ENCODE results near the gene NRK.

NRK gene

DNA sequence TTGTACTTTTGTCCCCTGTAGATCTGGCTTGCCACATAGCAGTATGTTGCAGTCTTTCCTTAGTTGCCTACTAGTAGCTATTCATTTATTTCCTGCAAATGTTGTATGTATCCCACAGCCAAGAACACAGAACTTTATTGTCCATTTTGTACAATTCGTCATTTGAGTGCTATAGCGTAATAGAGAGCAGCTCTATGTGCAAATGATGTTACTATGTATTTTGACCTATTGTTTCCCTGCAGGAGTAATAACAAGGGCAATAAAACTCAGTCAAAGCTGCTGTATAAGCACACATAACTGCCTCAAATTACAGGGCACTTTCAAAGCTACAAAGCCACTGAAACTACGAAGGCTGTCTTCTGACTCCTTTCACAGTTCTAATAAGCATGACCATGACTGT lies 48.1 kb downstream of the NRK start:
- Histone ChIP-seq H3K27ac (ENCODE audit: low read depth, low read length) (no peak overlapping the region), H2BK15ac (replicated peaks; ENCODE audit: low read depth) (no peak overlapping the region), H3K4ac (ENCODE audit: low read depth, low read length) (no peak overlapping the region), H4K8ac (ENCODE audit: low read depth, low read length) (no peak overlapping the region), H3K18ac (ENCODE audit: low read length) (no peak overlapping the region), H3K4me3 (ENCODE audit: low read length) (no peak overlapping the region), H2AK5ac (ENCODE audit: low read length) (no peak overlapping the region), H3K23ac (ENCODE audit: low read length) (no peak overlapping the region), H3K27me3 (ENCODE audit: insufficient read depth, low read length, poor library complexity) (no peaks in the 10 kb centered on the region), H2BK5ac (ENCODE audit: low read length) (no peak overlapping the region), H4K5ac (ENCODE audit: low read length) (no peak overlapping the region), H3K36me3 (ENCODE audit: control insufficient read depth, insufficient read depth, low read length) (no peaks in the 10 kb centered on the region), H3K4me2 (ENCODE audit: low read length) (no peak overlapping the region), H3K4me1 (ENCODE audit: control insufficient read depth, low read depth, low read length) (no peaks in the 10 kb centered on the region), H2BK120ac (ENCODE audit: low read depth, low read length) (no peak overlapping the region), H3K9ac (ENCODE audit: low read length) (no peak overlapping the region), H3K79me1 (ENCODE audit: low read length) (no peaks in the 10 kb centered on the region), H3K79me2 (ENCODE audit: control insufficient read depth, insufficient read depth, low read length) (no peaks in the 10 kb centered on the region), H3K56ac (ENCODE audit: low read length) (no peak overlapping the region)
- DNase-seq: no peak
- no CpG with 5 or more reads among the region's 3 CpGs for WGBS (ENCODE audit: extremely low coverage, insufficient coverage, low lambda C conversion rate)

DNA sequence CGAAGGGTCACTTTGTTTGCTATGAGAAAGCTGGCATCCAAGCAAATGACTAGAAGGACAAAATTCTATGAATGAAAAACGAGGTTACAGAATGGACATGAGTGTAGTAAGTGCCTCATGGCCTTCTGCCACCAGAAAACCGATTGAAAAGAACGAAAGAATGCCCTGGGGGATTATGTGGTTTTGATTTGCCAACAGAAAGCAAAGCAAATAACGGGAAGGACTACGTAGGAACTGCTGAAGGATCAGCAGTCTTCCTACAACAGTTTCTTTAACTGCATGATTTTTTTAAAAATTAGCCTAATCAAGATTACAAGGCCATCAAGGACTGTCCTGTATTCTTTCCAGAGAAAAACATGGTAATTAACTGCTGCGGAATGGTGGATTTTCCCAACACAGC lies 50.6 kb downstream of the NRK start:
- Histone ChIP-seq H3K79me2 (ENCODE audit: control insufficient read depth, insufficient read depth, low read length) (no peaks in the 10 kb centered on the region), H3K4me3 (ENCODE audit: low read length) (no peak overlapping the region), H4K5ac (ENCODE audit: low read length) (no peak overlapping the region), H3K79me1 (ENCODE audit: low read length) (no peaks in the 10 kb centered on the region), H3K18ac (ENCODE audit: low read length) (no peak overlapping the region), H3K27me3 (ENCODE audit: insufficient read depth, low read length, poor library complexity) (no peaks in the 10 kb centered on the region), H3K4me2 (ENCODE audit: low read length) (no peak overlapping the region), H3K36me3 (ENCODE audit: control insufficient read depth, insufficient read depth, low read length) (no peaks in the 10 kb centered on the region), H3K56ac (ENCODE audit: low read length) (no peak overlapping the region), H3K23ac (ENCODE audit: low read length) (no peak overlapping the region), H3K9ac (ENCODE audit: low read length) (no peak overlapping the region), H2BK5ac (ENCODE audit: low read length) (no peak overlapping the region), H3K27ac (ENCODE audit: low read depth, low read length) (no peak overlapping the region), H3K4me1 (ENCODE audit: control insufficient read depth, low read depth, low read length) (no peaks in the 10 kb centered on the region), H2AK5ac (ENCODE audit: low read length) (no peak overlapping the region), H2BK15ac (replicated peaks; ENCODE audit: low read depth) (no peak overlapping the region), H2BK120ac (ENCODE audit: low read depth, low read length) (no peak overlapping the region), H3K4ac (ENCODE audit: low read depth, low read length) (no peak overlapping the region), H4K8ac (ENCODE audit: low read depth, low read length) (no peak overlapping the region)
- no peak for DNase-seq
- WGBS (ENCODE audit: extremely low coverage, insufficient coverage, low lambda C conversion rate): no CpG with 5 or more reads among the region's 7 CpGs

DNA sequence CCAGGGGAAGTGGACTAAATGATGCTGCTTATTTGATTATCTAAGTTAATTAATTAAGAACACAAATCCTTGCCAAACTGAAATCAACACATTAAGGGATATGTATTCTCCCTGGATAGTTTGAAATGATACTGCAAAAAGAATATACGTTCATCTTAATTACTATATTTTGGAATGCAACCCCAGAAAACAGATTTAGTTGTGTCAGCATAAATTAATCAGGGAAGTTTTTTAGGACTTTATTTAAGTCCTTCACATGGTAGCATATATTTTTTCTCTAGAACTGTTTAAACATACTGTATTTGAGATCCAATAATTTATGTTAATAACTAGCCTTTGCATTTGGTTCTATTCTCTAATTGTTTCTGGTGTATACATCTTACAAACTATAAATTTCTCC lies 52.5 kb downstream of the NRK start:
- no peak overlapping the region for H3K4me3 ChIP-seq (ENCODE audit: low read length)
- H4K5ac ChIP-seq (ENCODE audit: low read length): no peak overlapping the region
- no peaks in the 10 kb centered on the region for H3K36me3 ChIP-seq (ENCODE audit: control insufficient read depth, insufficient read depth, low read length)
- no peak overlapping the region for H3K27ac ChIP-seq (ENCODE audit: low read depth, low read length)
- H3K4ac ChIP-seq (ENCODE audit: low read depth, low read length): no peak overlapping the region
- no peak overlapping the region for H3K56ac ChIP-seq (ENCODE audit: low read length)
- no peak overlapping the region for H2BK5ac ChIP-seq (ENCODE audit: low read length)
- H3K4me1 ChIP-seq (ENCODE audit: control insufficient read depth, low read depth, low read length): no peaks in the 10 kb centered on the region
- no peak overlapping the region for H3K4me2 ChIP-seq (ENCODE audit: low read length)
- H3K27me3 ChIP-seq (ENCODE audit: insufficient read depth, low read length, poor library complexity): no peaks in the 10 kb centered on the region
- no peak overlapping the region for H2BK120ac ChIP-seq (ENCODE audit: low read depth, low read length)
- DNase-seq: no peak
- H3K9ac ChIP-seq (ENCODE audit: low read length): no peak overlapping the region
- H3K18ac ChIP-seq (ENCODE audit: low read length): no peak overlapping the region
- no peak overlapping the region for H3K23ac ChIP-seq (ENCODE audit: low read length)
- H4K8ac ChIP-seq (ENCODE audit: low read depth, low read length): no peak overlapping the region
- H3K79me1 ChIP-seq (ENCODE audit: low read length): no peaks in the 10 kb centered on the region
- H2BK15ac ChIP-seq (replicated peaks; ENCODE audit: low read depth): no peak overlapping the region
- H3K79me2 ChIP-seq (ENCODE audit: control insufficient read depth, insufficient read depth, low read length): no peaks in the 10 kb centered on the region
- H2AK5ac ChIP-seq (ENCODE audit: low read length): no peak overlapping the region
- WGBS (ENCODE audit: extremely low coverage, insufficient coverage, low lambda C conversion rate): no CpG with 5 or more reads among the region's 1 CpG

DNA sequence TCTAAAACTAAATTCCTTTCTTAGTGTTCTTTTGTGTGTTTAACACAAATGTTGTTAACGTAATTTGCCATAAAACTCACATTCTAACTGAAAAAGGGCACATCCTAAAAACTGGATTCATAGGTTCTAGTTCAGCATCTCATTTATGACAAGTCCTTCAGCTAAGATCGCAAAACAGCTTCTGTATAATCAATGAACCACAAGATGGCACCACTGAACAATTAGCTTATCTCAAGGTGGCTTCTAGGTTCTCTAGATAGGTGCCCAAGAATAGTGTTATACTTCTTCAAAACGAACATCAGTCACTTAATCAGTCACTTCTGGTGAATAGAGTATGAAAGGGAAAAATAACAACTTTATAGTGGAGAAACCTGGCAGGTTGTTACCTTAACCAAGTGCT lies 54.3 kb downstream of the NRK start:
- no peak overlapping the region for H3K9ac ChIP-seq (ENCODE audit: low read length)
- H3K27ac ChIP-seq (ENCODE audit: low read depth, low read length): no peak overlapping the region
- no peak overlapping the region for H3K23ac ChIP-seq (ENCODE audit: low read length)
- DNase-seq: peak; percentile 34
- H3K18ac ChIP-seq (ENCODE audit: low read length): no peak overlapping the region
- H3K4me3 ChIP-seq (ENCODE audit: low read length): no peak overlapping the region
- no peaks in the 10 kb centered on the region for H3K27me3 ChIP-seq (ENCODE audit: insufficient read depth, low read length, poor library complexity)
- H4K8ac ChIP-seq (ENCODE audit: low read depth, low read length): no peak overlapping the region
- no peak overlapping the region for H4K5ac ChIP-seq (ENCODE audit: low read length)
- no peak overlapping the region for H2AK5ac ChIP-seq (ENCODE audit: low read length)
- H3K4me1 ChIP-seq (ENCODE audit: control insufficient read depth, low read depth, low read length): no peaks in the 10 kb centered on the region
- no CpG with 5 or more reads among the region's 3 CpGs for WGBS (ENCODE audit: extremely low coverage, insufficient coverage, low lambda C conversion rate)
- no peak overlapping the region for H2BK15ac ChIP-seq (replicated peaks; ENCODE audit: low read depth)
- no peak overlapping the region for H3K4ac ChIP-seq (ENCODE audit: low read depth, low read length)
- H2BK5ac ChIP-seq (ENCODE audit: low read length): no peak overlapping the region
- no peaks in the 10 kb centered on the region for H3K36me3 ChIP-seq (ENCODE audit: control insufficient read depth, insufficient read depth, low read length)
- no peak overlapping the region for H2BK120ac ChIP-seq (ENCODE audit: low read depth, low read length)
- H3K4me2 ChIP-seq (ENCODE audit: low read length): no peak overlapping the region
- no peaks in the 10 kb centered on the region for H3K79me2 ChIP-seq (ENCODE audit: control insufficient read depth, insufficient read depth, low read length)
- H3K79me1 ChIP-seq (ENCODE audit: low read length): no peaks in the 10 kb centered on the region
- no peak overlapping the region for H3K56ac ChIP-seq (ENCODE audit: low read length)

DNA sequence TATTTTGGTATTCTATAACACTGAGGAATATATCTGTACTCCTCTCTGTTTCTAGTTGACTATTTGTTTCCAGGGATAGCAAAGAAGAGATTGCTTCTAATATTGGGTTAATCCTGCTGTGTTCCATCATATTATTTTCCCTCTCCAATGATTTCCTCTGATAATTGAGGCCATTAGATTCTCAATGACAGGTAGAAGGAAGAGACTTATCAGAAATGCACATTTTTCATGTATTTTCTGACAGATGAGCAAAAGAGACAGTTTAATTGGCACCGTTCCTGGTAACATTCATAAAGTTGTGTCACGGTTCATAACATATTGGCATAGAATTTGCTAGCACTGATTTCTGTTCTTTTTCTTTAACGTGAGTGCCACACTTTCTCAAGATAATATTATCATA lies 58.2 kb downstream of the NRK start:
- no peak overlapping the region for H2BK15ac ChIP-seq (replicated peaks; ENCODE audit: low read depth)
- H2AK5ac ChIP-seq (ENCODE audit: low read length): no peak overlapping the region
- no peak overlapping the region for H2BK5ac ChIP-seq (ENCODE audit: low read length)
- no peak overlapping the region for H3K4ac ChIP-seq (ENCODE audit: low read depth, low read length)
- H3K56ac ChIP-seq (ENCODE audit: low read length): no peak overlapping the region
- no CpG with 5 or more reads among the region's 3 CpGs for WGBS (ENCODE audit: extremely low coverage, insufficient coverage, low lambda C conversion rate)
- H3K36me3 ChIP-seq (ENCODE audit: control insufficient read depth, insufficient read depth, low read length): no peaks in the 10 kb centered on the region
- H3K4me1 ChIP-seq (ENCODE audit: control insufficient read depth, low read depth, low read length): no peaks in the 10 kb centered on the region
- H3K18ac ChIP-seq (ENCODE audit: low read length): no peak overlapping the region
- no peak for DNase-seq
- H3K9ac ChIP-seq (ENCODE audit: low read length): no peak overlapping the region
- H3K79me2 ChIP-seq (ENCODE audit: control insufficient read depth, insufficient read depth, low read length): no peaks in the 10 kb centered on the region
- no peak overlapping the region for H4K8ac ChIP-seq (ENCODE audit: low read depth, low read length)
- H3K27me3 ChIP-seq (ENCODE audit: insufficient read depth, low read length, poor library complexity): no peaks in the 10 kb centered on the region
- no peak overlapping the region for H3K23ac ChIP-seq (ENCODE audit: low read length)
- H3K27ac ChIP-seq (ENCODE audit: low read depth, low read length): no peak overlapping the region
- no peak overlapping the region for H3K4me3 ChIP-seq (ENCODE audit: low read length)
- no peak overlapping the region for H4K5ac ChIP-seq (ENCODE audit: low read length)
- no peak overlapping the region for H3K4me2 ChIP-seq (ENCODE audit: low read length)
- no peak overlapping the region for H2BK120ac ChIP-seq (ENCODE audit: low read depth, low read length)
- no peaks in the 10 kb centered on the region for H3K79me1 ChIP-seq (ENCODE audit: low read length)

DNA sequence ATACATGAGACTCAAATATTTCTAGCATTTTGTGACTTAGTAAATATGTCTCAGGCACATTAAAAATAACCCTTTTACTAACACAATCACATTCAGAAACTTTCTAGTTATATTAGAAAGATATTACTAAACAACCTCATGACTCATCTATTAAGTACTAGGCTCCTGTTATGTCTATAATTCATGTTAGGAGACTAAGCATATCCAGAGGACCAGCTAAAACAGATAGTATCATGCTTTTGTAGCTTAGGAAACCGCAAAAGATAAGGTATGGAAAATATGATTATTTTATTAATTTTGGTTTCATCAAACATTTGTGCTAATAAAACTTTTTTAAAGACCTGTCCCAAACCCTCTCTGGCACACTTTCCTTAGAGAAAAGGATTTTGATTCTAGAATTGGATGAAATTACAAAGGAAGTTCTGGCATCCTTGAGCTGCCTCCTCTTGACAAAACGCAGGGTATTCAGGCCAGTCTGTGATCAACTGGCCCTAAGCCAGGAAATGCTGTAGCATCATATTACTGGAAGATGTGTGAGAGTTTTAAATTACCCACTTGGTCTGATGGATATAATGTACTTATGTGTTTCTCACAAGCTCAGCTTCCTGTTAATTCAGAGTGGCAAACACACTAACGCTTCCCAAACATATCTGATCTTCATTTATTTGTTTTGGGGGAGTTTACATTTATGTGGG lies 60.4 kb downstream of the NRK start:
- no peak overlapping the region for H4K8ac ChIP-seq (ENCODE audit: low read depth, low read length)

More for the DNA sequence above, 60.4 kb downstream of the NRK start:
- Histone ChIP-seq H3K4me2 (ENCODE audit: low read length) (no peak overlapping the region), H3K9ac (ENCODE audit: low read length) (no peak overlapping the region), H3K4ac (ENCODE audit: low read depth, low read length) (no peak overlapping the region), H3K79me1 (ENCODE audit: low read length) (no peaks in the 10 kb centered on the region), H3K27me3 (ENCODE audit: insufficient read depth, low read length, poor library complexity) (no peaks in the 10 kb centered on the region), H4K5ac (ENCODE audit: low read length) (no peak overlapping the region), H3K23ac (ENCODE audit: low read length) (no peak overlapping the region), H3K27ac (ENCODE audit: low read depth, low read length) (no peak overlapping the region), H3K4me3 (ENCODE audit: low read length) (no peak overlapping the region), H3K18ac (ENCODE audit: low read length) (no peak overlapping the region), H2BK120ac (ENCODE audit: low read depth, low read length) (no peak overlapping the region), H3K79me2 (ENCODE audit: control insufficient read depth, insufficient read depth, low read length) (no peaks in the 10 kb centered on the region), H2AK5ac (ENCODE audit: low read length) (no peak overlapping the region), H3K36me3 (ENCODE audit: control insufficient read depth, insufficient read depth, low read length) (no peaks in the 10 kb centered on the region), H2BK5ac (ENCODE audit: low read length) (no peak overlapping the region), H3K4me1 (ENCODE audit: control insufficient read depth, low read depth, low read length) (no peaks in the 10 kb centered on the region), H2BK15ac (replicated peaks; ENCODE audit: low read depth) (no peak overlapping the region), H3K56ac (ENCODE audit: low read length) (no peak overlapping the region)
- WGBS (ENCODE audit: extremely low coverage, insufficient coverage, low lambda C conversion rate): no CpG with 5 or more reads among the region's 3 CpGs
- no peak for DNase-seq

Data from mesendoderm (in vitro differentiated cells).